Fibroblast of villous mesenchyme (primary cell): ENCODE data around the gene GOLGA6C. TPM values are rescaled to one million over a fixed set of nuclear protein-coding genes. Genes with fewer than 3 reads are reported as not detected.
"Not testable (repeated sequence)": the region's sequence is repeated elsewhere in the genome, so short reads cannot be mapped to it uniquely, and the experiment has no call there.

Experiments
- DNase-seq: peaks from one replicate; pipeline ENCODE4 v3.0.0-alpha.2; 2010; ENCODE audit warnings: low read depth
- H3K4me3 ChIP-seq: 2 replicates; pipeline ENCODE4 v1.5.1; 2011; ENCODE audit warnings: low read depth, mild to moderate bottlenecking, low read length
- CTCF ChIP-seq: IDR thresholded peaks from 2 replicates; pipeline ENCODE4 v1.5.1; 2012; ENCODE audit warnings: low read depth, mild to moderate bottlenecking, low read length; ENCODE audit not compliant: insufficient read depth
- total RNA-seq: library from RNA; depleted of rRNA; stranded (reverse); fragments of >200 nt; gene quantifications from 2 replicates; pipeline ENCODE4 v1.2.3, GENCODE V29; 2012

GOLGA6C gene
- total RNA-seq, 1 donor, result not detected

- TF ChIP-seq CTCF, result no peak
- H3K4me3 ChIP-seq, result no peak overlapping the region
- DNase-seq, result no peak
Observed at GRCh38 chr15:75249726-75250125, 8.4 kb upstream of the GOLGA6C start.

- H3K4me3 ChIP-seq, DNase-seq: not testable (repeated sequence)
Observed at GRCh38 chr15:75251343-75251742, 6.8 kb upstream of the GOLGA6C start.

- not testable (repeated sequence) for H3K4me3 ChIP-seq, DNase-seq
Observed at GRCh38 chr15:75252285-75252684, 5.8 kb upstream of the GOLGA6C start.

GRCh38 chr15:75258620-75259343 is 648 bp downstream of the GOLGA6C start:
- not testable (repeated sequence) for DNase-seq, H3K4me3 ChIP-seq

- H3K4me3 ChIP-seq, DNase-seq: not testable (repeated sequence)
Observed at GRCh38 chr15:75259873-75260272, 1.7 kb downstream of the GOLGA6C start.

GRCh38 chr15:75273751-75274359 is 15.7 kb downstream of the GOLGA6C start:
- not testable (repeated sequence) for DNase-seq

GRCh38 chr15:75274509-75275107 is 16.5 kb downstream of the GOLGA6C start:
- not testable (repeated sequence) for H3K4me3 ChIP-seq
- TF ChIP-seq CTCF, result peak; percentile 38
- DNase-seq, result peak; percentile 14

More at GRCh38 chr15:75273751-75274359, 15.7 kb downstream of the GOLGA6C start:
- not testable (repeated sequence) for H3K4me3 ChIP-seq

- H3K4me3 ChIP-seq, result not testable (repeated sequence)
Observed at GRCh38 chr15:75275617-75276016, 17.5 kb downstream of the GOLGA6C start.

GRCh38 chr15:75278497-75278896 is 20.4 kb downstream of the GOLGA6C start:
- H3K4me3 ChIP-seq, DNase-seq: not testable (repeated sequence)

More at GRCh38 chr15:75275617-75276016, 17.5 kb downstream of the GOLGA6C start:
- DNase-seq, result not testable (repeated sequence)

GRCh38 chr15:75282572-75282971 is 24.4 kb downstream of the GOLGA6C start, which contains the start of gene GOLGA6D:
TSS of gene GOLGA6D (plus strand) at chr15:75282835. CDS start at chr15:75282876, 41 bp downstream.
- H3K4me3 ChIP-seq, DNase-seq: not testable (repeated sequence)

- H3K4me3 ChIP-seq, DNase-seq: not testable (repeated sequence)
Observed at GRCh38 chr15:75284152-75284551, 26.0 kb downstream of the GOLGA6C start.

GRCh38 chr15:75293660-75294059 is 35.5 kb downstream of the GOLGA6C start:
- DNase-seq, H3K4me3 ChIP-seq: not testable (repeated sequence)

- not testable (repeated sequence) for DNase-seq, H3K4me3 ChIP-seq
Observed at GRCh38 chr15:75298541-75299310, 40.6 kb downstream of the GOLGA6C start.
